HEK293 (cell line): ENCODE data around the gene SH3PXD2B.
A peak's percentile ranks its signal among the peaks of the same experiment; 100 is the strongest.

Experiments used
- CTCF ChIA-PET: fragments of 350-600 bp; formaldehyde crosslinking; extraction: SDS; loops from one replicate; lab custom pipeline; 2021; ENCODE audit warnings: antibody characterized with exemption; lab: Yijun Ruan, JAX
- POLR2A ChIA-PET: fragments of 300-600 bp; formaldehyde crosslinking; extraction: SDS; loops from one replicate; lab custom pipeline; 2020; ENCODE audit warnings: antibody characterized with exemption, inconsistent platforms; lab: Yijun Ruan, JAX
- H3K27ac ChIP-seq: fragments of 200-500 bp; sonication (Bioruptor generic); 2 replicates; pipeline ENCODE4 v1.5.1; 2014; ENCODE audit warnings: low read depth, low read length, control low read depth, inconsistent platforms; ENCODE audit errors: extremely low read depth
- H3K36me3 ChIP-seq, 2 experiments: fragments of 200-500 bp in 1 of 2; sonication (Bioruptor generic) in 1 of 2; 1 replicate in 1 of 2; 2 replicates in 1 of 2; pipeline ENCODE4 v1.5.1; 2014 to 2017; ENCODE audit warnings: inconsistent platforms in 2 of 2, low read length in 2 of 2; ENCODE audit not compliant: control insufficient read depth in 2 of 2, insufficient read depth in 1 of 2
- H3K4me1 ChIP-seq: fragments of 200-500 bp; sonication (Bioruptor generic); 2 replicates; pipeline ENCODE4 v1.5.1; 2014; ENCODE audit warnings: mild to moderate bottlenecking, low read length, inconsistent platforms; ENCODE audit not compliant: control insufficient read depth, insufficient read depth
- H3K4me3 ChIP-seq: 2 replicates; pipeline ENCODE4 v1.5.1; 2011; ENCODE audit warnings: low read depth, mild to moderate bottlenecking, control low read depth, low read length, moderate library complexity
- H3K9me3 ChIP-seq: fragments of 200-500 bp; sonication (Bioruptor generic); 2 replicates; pipeline ENCODE4 v1.5.1; 2014; ENCODE audit warnings: low read depth, low read length, inconsistent platforms; ENCODE audit not compliant: control insufficient read depth, insufficient read depth
- GFI1B ChIP-seq: fragments of 450-650 bp; formaldehyde crosslinking; IDR thresholded peaks from 2 replicates; pipeline ENCODE4 v1.5.1; 2016; ENCODE audit warnings: missing biosample characterization, missing genetic modification characterization
- GLIS2 ChIP-seq: fragments of 450-650 bp; formaldehyde crosslinking; IDR thresholded peaks from 2 replicates; pipeline ENCODE4 v1.5.1; 2016; ENCODE audit warnings: missing biosample characterization, missing genetic modification characterization
- KLF10 ChIP-seq: fragments of 450-650 bp; IDR thresholded peaks from 2 replicates; pipeline ENCODE4 v1.5.1; 2018; ENCODE audit warnings: missing biosample characterization, mild to moderate bottlenecking, missing genetic modification characterization
- SP2 ChIP-seq: fragments of 450-650 bp; formaldehyde crosslinking; IDR thresholded peaks from 2 replicates; pipeline ENCODE4 v1.5.1; 2016; ENCODE audit warnings: missing biosample characterization, missing genetic modification characterization
- ZFP3 ChIP-seq: fragments of 450-650 bp; formaldehyde crosslinking; IDR thresholded peaks from 2 replicates; pipeline ENCODE4 v1.5.1; 2016; ENCODE audit warnings: low read depth, missing biosample characterization, missing genetic modification characterization
- ZNF571 ChIP-seq: fragments of 450-650 bp; formaldehyde crosslinking; IDR thresholded peaks from 2 replicates; pipeline ENCODE4 v1.5.0; 2017; ENCODE audit warnings: missing biosample characterization, missing genetic modification characterization
- ZNF629 ChIP-seq: fragments of 450-650 bp; formaldehyde crosslinking; IDR thresholded peaks from 2 replicates; pipeline ENCODE4 v1.5.1; 2017; ENCODE audit warnings: missing biosample characterization, missing genetic modification characterization
- ZNF843 ChIP-seq: fragments of 450-650 bp; formaldehyde crosslinking; IDR thresholded peaks from 2 replicates; pipeline ENCODE4 v1.5.1; 2016; ENCODE audit warnings: missing biosample characterization, missing genetic modification characterization
- TF ChIP-seq, protein P1 (sequence below): IDR thresholded peaks from 2 replicates; pipeline ENCODE4 v1.6.1; 2011; ENCODE audit warnings: mild to moderate bottlenecking, low read depth, low read length, borderline replicate concordance
- TF ChIP-seq, protein P2 (sequence below): fragments of 450-650 bp; formaldehyde crosslinking; IDR thresholded peaks from 2 replicates; pipeline ENCODE4 v1.5.1; 2016; ENCODE audit warnings: missing biosample characterization, missing genetic modification characterization
- TF ChIP-seq, protein P3 (sequence below): fragments of 450-650 bp; formaldehyde crosslinking; IDR thresholded peaks from 2 replicates; pipeline ENCODE4 v1.5.1; 2016; ENCODE audit warnings: missing biosample characterization, missing genetic modification characterization
- TF ChIP-seq, protein P4 (sequence below): fragments of 450-650 bp; formaldehyde crosslinking; IDR thresholded peaks from 2 replicates; pipeline ENCODE4 v1.5.1; 2016; ENCODE audit warnings: missing biosample characterization, missing genetic modification characterization

SH3PXD2B gene

GRCh38 chr5:172422255-172422654 lies 32.1 kb downstream of the SH3PXD2B start (continued):
- TF ChIP-seq, protein P1, sequence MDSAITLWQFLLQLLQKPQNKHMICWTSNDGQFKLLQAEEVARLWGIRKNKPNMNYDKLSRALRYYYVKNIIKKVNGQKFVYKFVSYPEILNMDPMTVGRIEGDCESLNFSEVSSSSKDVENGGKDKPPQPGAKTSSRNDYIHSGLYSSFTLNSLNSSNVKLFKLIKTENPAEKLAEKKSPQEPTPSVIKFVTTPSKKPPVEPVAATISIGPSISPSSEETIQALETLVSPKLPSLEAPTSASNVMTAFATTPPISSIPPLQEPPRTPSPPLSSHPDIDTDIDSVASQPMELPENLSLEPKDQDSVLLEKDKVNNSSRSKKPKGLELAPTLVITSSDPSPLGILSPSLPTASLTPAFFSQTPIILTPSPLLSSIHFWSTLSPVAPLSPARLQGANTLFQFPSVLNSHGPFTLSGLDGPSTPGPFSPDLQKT, result no peak
- TF ChIP-seq ZNF629 (tag by site-specific recombination) (no peak), ZFP3 (tag by site-specific recombination) (no peak), GFI1B (tag by site-specific recombination) (no peak)

DNA sequence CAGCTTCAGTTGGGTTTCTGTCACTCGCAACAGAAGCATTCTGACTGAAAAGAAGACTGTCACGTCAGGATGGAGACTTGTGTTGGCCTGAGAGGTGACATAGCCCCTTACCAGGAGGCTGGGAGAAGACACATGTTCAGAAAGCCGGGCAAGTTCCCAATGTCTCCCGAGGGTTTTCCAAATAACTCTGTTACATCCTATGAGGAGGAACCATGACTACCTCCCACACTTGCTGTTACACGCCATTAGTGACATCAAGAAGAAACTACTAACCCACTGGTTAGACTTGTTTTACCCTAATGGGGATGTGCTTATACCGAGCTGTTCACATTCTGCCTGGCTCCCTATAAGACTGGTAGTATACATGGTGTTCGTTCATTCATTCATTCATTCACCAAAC lies 33.3 kb downstream of the SH3PXD2B start:
- CTCF ChIA-PET, result interaction anchor here (0.9 to 4.4 kb wide), 3 partner anchors 16 to 31 kb away, joined by 3 to 16 read pairs (median 4); no protein-coding TSS in a partner anchor
- Histone ChIP-seq H3K4me1 (no peaks in the 10 kb centered on the region), H3K36me3 (peaks cover 0 to 9% of the 10 kb centered on the region in 2 experiments; a peak in 1 of 3 replicates), H3K9me3 (no peaks in the 10 kb centered on the region), H3K27ac (no peak overlapping the region), H3K4me3 (no peak overlapping the region)
- POLR2A ChIA-PET, result no interaction called here
- no peak for TF ChIP-seq ZNF843 (tag by site-specific recombination)
- TF ChIP-seq, protein P2, sequence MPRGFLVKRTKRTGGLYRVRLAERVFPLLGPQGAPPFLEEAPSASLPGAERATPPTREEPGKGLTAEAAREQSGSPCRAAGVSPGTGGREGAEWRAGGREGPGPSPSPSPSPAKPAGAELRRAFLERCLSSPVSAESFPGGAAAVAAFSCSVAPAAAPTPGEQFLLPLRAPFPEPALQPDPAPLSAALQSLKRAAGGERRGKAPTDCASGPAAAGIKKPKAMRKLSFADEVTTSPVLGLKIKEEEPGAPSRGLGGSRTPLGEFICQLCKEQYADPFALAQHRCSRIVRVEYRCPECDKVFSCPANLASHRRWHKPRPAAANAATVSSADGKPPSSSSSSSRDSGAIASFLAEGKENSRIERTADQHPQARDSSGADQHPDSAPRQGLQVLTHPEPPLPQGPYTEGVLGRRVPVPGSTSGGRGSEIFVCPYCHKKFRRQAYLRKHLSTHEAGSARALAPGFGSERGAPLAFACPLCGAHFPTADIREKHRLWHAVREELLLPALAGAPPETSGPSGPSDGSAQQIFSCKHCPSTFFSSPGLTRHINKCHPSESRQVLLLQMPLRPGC (tag by site-specific recombination), result no peak

DNA sequence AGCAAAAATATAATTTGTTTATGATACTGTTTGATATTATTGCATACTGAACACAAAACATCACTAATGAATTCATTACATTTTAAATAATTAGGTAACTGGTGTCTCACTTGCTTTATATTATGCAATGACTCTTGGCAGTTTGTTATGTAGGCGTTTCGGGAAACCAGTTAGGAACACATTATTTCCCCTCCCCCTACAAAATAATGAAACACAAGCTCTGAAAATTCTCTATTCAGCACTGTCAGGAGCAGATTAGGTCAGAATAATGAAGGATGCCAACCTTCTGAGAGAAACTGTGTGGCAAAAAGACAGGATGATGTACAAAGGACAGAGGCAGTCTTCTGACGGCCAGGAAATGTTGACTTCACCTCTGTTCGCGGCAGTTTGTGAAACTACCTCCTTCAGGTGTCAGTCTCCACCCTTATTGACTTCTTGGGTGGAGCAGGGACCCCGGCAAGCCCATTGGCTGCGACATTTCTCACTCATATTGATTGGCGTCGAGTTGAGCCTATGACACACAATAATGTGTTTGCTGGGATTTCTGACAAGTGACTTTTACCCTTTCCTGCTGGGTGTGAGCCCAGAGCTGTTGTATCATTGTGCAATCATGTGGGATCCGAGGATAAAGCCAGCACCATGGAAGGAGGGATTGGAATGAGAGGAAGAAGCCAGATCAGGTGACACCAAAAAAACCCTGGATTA lies 33.9 kb downstream of the SH3PXD2B start:
- CTCF ChIA-PET, result interaction anchor here (1.3 to 4.4 kb wide), 2 partner anchors 16 to 31 kb away, joined by 4 to 16 read pairs; no protein-coding TSS in a partner anchor
- Histone ChIP-seq H3K4me3 (no peak overlapping the region), H3K9me3 (no peaks in the 10 kb centered on the region)
- TF ChIP-seq GLIS2 (no peak), SP2 (tag by site-specific recombination) (peak; percentile 42)
- TF ChIP-seq, protein P3, sequence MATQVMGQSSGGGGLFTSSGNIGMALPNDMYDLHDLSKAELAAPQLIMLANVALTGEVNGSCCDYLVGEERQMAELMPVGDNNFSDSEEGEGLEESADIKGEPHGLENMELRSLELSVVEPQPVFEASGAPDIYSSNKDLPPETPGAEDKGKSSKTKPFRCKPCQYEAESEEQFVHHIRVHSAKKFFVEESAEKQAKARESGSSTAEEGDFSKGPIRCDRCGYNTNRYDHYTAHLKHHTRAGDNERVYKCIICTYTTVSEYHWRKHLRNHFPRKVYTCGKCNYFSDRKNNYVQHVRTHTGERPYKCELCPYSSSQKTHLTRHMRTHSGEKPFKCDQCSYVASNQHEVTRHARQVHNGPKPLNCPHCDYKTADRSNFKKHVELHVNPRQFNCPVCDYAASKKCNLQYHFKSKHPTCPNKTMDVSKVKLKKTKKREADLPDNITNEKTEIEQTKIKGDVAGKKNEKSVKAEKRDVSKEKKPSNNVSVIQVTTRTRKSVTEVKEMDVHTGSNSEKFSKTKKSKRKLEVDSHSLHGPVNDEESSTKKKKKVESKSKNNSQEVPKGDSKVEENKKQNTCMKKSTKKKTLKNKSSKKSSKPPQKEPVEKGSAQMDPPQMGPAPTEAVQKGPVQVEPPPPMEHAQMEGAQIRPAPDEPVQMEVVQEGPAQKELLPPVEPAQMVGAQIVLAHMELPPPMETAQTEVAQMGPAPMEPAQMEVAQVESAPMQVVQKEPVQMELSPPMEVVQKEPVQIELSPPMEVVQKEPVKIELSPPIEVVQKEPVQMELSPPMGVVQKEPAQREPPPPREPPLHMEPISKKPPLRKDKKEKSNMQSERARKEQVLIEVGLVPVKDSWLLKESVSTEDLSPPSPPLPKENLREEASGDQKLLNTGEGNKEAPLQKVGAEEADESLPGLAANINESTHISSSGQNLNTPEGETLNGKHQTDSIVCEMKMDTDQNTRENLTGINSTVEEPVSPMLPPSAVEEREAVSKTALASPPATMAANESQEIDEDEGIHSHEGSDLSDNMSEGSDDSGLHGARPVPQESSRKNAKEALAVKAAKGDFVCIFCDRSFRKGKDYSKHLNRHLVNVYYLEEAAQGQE (tag by site-specific recombination), result peak; percentile 22; the same call in 1 of the 2 replicates
- TF ChIP-seq, all 188 proteins: peak for 2
- Histone ChIP-seq H3K36me3 (peaks cover 0 to 9% of the 10 kb centered on the region in 2 experiments; a peak in 1 of 3 replicates), H3K27ac (no peak overlapping the region), H3K4me1 (no peaks in the 10 kb centered on the region)
- POLR2A ChIA-PET, result no interaction called here

DNA sequence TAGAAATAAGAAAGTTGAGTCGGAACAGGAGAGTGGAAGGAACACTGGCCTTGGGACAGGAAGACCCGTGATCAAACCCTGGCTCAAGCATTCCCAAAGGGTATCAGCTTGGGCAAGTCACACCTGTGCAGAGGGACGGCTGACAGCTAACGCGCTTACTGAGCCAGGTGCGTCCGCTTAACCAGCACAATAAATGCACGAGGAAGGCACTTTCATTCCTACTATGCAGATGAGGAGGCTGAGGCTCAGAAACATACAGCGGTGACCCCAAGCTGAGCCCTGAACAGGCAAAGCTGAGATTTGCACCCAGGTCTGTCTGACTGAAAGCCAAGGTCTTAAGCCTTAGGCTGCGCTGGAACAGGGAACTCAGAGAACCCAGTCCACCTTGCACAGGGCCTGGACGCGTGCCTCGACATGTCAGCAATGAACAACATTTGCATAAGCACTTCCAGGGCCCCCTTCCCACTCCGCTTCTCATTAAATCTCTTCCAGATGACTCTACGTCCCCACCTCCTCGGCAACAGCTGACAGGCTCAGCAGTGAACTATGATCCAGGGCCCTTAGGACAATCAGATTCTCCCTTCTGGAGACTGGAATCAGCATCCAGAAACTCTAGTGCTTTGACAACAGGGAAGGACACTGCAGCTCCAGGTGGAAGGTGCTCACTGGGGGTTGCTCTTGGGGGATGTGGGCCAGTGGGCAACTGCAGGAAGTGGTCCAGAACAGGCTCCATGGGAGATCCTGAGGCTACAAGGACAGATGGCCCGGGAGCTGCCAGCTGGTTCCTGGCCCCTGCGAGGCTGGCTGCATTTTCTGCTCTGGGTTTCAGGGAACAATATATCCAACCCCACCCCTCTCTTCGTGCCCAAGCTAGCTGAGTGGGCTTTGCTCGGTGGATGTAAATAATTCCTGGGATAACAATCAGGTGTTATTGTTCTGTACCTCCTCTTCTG lies 35.2 kb downstream of the SH3PXD2B start:
- ChIA-PET POLR2A (no interaction called here), CTCF (interaction anchor here (0.6 to 4.4 kb wide), 2 partner anchors 32 to 62 kb away, joined by 5 to 16 read pairs; no protein-coding TSS in a partner anchor)
- TF ChIP-seq KLF10 (tag by site-specific recombination), result no peak
- TF ChIP-seq ZNF571 (tag by site-specific recombination), result no peak
- TF ChIP-seq, protein P4, sequence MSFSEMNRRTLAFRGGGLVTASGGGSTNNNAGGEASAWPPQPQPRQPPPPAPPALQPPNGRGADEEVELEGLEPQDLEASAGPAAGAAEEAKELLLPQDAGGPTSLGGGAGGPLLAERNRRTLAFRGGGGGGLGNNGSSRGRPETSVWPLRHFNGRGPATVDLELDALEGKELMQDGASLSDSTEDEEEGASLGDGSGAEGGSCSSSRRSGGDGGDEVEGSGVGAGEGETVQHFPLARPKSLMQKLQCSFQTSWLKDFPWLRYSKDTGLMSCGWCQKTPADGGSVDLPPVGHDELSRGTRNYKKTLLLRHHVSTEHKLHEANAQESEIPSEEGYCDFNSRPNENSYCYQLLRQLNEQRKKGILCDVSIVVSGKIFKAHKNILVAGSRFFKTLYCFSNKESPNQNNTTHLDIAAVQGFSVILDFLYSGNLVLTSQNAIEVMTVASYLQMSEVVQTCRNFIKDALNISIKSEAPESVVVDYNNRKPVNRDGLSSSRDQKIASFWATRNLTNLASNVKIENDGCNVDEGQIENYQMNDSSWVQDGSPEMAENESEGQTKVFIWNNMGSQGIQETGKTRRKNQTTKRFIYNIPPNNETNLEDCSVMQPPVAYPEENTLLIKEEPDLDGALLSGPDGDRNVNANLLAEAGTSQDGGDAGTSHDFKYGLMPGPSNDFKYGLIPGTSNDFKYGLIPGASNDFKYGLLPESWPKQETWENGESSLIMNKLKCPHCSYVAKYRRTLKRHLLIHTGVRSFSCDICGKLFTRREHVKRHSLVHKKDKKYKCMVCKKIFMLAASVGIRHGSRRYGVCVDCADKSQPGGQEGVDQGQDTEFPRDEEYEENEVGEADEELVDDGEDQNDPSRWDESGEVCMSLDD (tag by site-specific recombination), result no peak
- no peak overlapping the region for H3K4me3 ChIP-seq
- H3K36me3 ChIP-seq, result peaks cover 0 to 9% of the 10 kb centered on the region in 2 experiments; a peak in 1 of 3 replicates
- no peak overlapping the region for H3K27ac ChIP-seq
- H3K4me1 ChIP-seq, result no peaks in the 10 kb centered on the region
- H3K9me3 ChIP-seq, result no peaks in the 10 kb centered on the region
